RWPE1 (cell line): ENCODE measurements around the gene EMC9.

ENCODE experiments used
- CTCF ChIA-PET: fragments of 350-600 bp; sonication (Branson Sonifier 250); formaldehyde crosslinking; extraction: SDS; loops from one replicate; lab custom pipeline; 2021; lab: Yijun Ruan, JAX
- POLR2A ChIA-PET: fragments of 400-600 bp; formaldehyde crosslinking; extraction: SDS; loops from one replicate; lab custom pipeline; 2020; ENCODE audit warnings: antibody characterized with exemption; ENCODE audit not compliant: low non-redundant PET; lab: Yijun Ruan, JAX
- DNase-seq: peaks from one replicate; pipeline ENCODE4 v3.0.0; 2012; ENCODE audit warnings: low spot score
- H3K27ac ChIP-seq: fragments of 450-650 bp; 2 replicates; pipeline ENCODE4 v1.5.1; 2017
- CTCF ChIP-seq: fragments of 450-650 bp; conservative IDR thresholded peaks from 2 replicates; pipeline ENCODE4 v1.5.1; 2017; ENCODE audit warnings: low read depth, mild to moderate bottlenecking

EMC9 gene

GRCh38 chr14:24167469-24168114 lies 26.2 kb upstream of the EMC9 start:
- no peak for TF ChIP-seq CTCF
- DNase-seq, result no peak
- CTCF ChIA-PET, result interaction anchor here (0.6 kb wide), 2 partner anchors 11 to 1087 kb away, joined by 3 to 5 read pairs; no protein-coding TSS in a partner anchor
- peak overlapping the region; percentile 46 for H3K27ac ChIP-seq
- POLR2A ChIA-PET, result no interaction called here

- TF ChIP-seq CTCF, result no peak
- CTCF ChIA-PET, result interaction anchor here (0.5 kb wide), 1 partner anchor 22 kb away, joined by 3 read pairs; no protein-coding TSS in a partner anchor
- POLR2A ChIA-PET, result no interaction called here
- no peak for DNase-seq
- H3K27ac ChIP-seq, result peak overlapping the region; percentile 22
Observed at GRCh38 chr14:24165785-24166184, 24.4 kb upstream of the EMC9 start.

- DNase-seq, result no peak
- TF ChIP-seq CTCF, result no peak
- POLR2A ChIA-PET, result no interaction called here
- H3K27ac ChIP-seq, result peak overlapping the region; percentile 22
- CTCF ChIA-PET, result no interaction called here
Observed at GRCh38 chr14:24164518-24164991, 23.2 kb upstream of the EMC9 start.

- peak overlapping the region; percentile 90 for H3K27ac ChIP-seq
- ChIA-PET POLR2A (interaction anchor here (0.6 to 1.3 kb wide), 2 partner anchors 22 to 48 kb away, joined by 4 read pairs; partner anchors contain the start of gene DCAF11), CTCF (interaction anchor here (1.3 to 1.9 kb wide), 3 partner anchors 12 to 104 kb away, joined by 4 to 8 read pairs (median 7); partner anchors contain the start of gene PSME1)
- DNase-seq, result no peak
- no peak for TF ChIP-seq CTCF
Observed at GRCh38 chr14:24162093-24162492, 20.7 kb upstream of the EMC9 start.

GRCh38 chr14:24160850-24161804 lies 19.7 kb upstream of the EMC9 start, which contains the start of gene IRF9:
IRF9 (plus strand) TSS chr14:24161265; CDS start chr14:24162145, 880 bp downstream.
- peak; percentile 95 for TF ChIP-seq CTCF
- H3K27ac ChIP-seq, result peak within 1 kb of the TSS; percentile 90
- POLR2A ChIA-PET, result interaction anchor here (0.5 to 1.3 kb wide), 5 partner anchors 11 to 917 kb away, joined by 3 to 4 read pairs (median 4); partner anchors contain the start of genes DCAF11 and PSME2
- CTCF ChIA-PET, result interaction anchor here (0.7 to 2.0 kb wide), 14 partner anchors 9 to 103 kb away, joined by 3 to 10 read pairs (median 4); partner anchors contain the start of genes PSME1, PSME2 and RNF31
- peak; percentile 94 for DNase-seq

GRCh38 chr14:24160499-24160849 lies 19.1 kb upstream of the EMC9 start:
- ChIA-PET CTCF (interaction anchor here (0.6 to 2.0 kb wide), 12 partner anchors 9 to 102 kb away, joined by 3 to 10 read pairs (median 4); partner anchors contain the start of genes PSME1, PSME2 and RNF31), POLR2A (interaction anchor here (1.2 to 1.3 kb wide), 2 partner anchors 11 to 46 kb away, joined by 4 read pairs; partner anchors contain the start of gene DCAF11)
- no peak for TF ChIP-seq CTCF
- peak overlapping the region; percentile 90 for H3K27ac ChIP-seq
- DNase-seq, result no peak
